Effector memory CD8-positive, alpha-beta T cell (primary cell): ENCODE measurements around the gene PDXDC1.
"Not testable (repeated sequence)": the region's sequence is repeated elsewhere in the genome, so short reads cannot be mapped to it uniquely, and the experiment has no call there.

ENCODE experiments used
- ATAC-seq: fragments of 150-1000 bp; cut with Tn5 transposase; replicated peaks from 2 replicates; pipeline ENCODE4 v1.10.0; 2021; ENCODE audit warnings: mild to moderate bottlenecking, moderate library complexity
- DNase-seq, 3 experiments: peaks; one replicate each; pipeline ENCODE4 v3.0.0; 2021
- H3K27ac Mint-ChIP-seq, 2 donors: one replicate each; pipeline ENCODE4 v1.8.0; 2022; ENCODE audit warnings: mild to moderate bottlenecking in 2 of 2, mixed read lengths in 2 of 2, moderate library complexity in 2 of 2
- H3K27me3 Mint-ChIP-seq, 2 donors: one replicate each; pipeline ENCODE4 v1.8.0; 2022; ENCODE audit warnings: mixed read lengths in 2 of 2
- H3K36me3 Mint-ChIP-seq: one replicate; pipeline ENCODE4 v1.8.0; 2022; ENCODE audit warnings: mild to moderate bottlenecking, moderate library complexity, mixed read lengths; ENCODE audit not compliant: insufficient read depth
- H3K4me1 Mint-ChIP-seq, 2 donors: one replicate each; pipeline ENCODE4 v1.8.0; 2022; ENCODE audit warnings: low read depth in 2 of 2, mixed read lengths in 2 of 2
- H3K4me3 Mint-ChIP-seq, 2 donors: one replicate each; pipeline ENCODE4 v1.8.0; 2022; ENCODE audit warnings: mild to moderate bottlenecking in 2 of 2, mixed read lengths in 2 of 2, moderate library complexity in 2 of 2
- H3K9me3 Mint-ChIP-seq, 2 donors: one replicate each; pipeline ENCODE4 v1.8.0; 2022; ENCODE audit warnings: mixed read lengths in 2 of 2

The PDXDC1 gene

GRCh38 chr16:15140444-15141365, 165.9 kb downstream of the PDXDC1 start:
- H3K4me3 Mint-ChIP-seq, H3K9me3 Mint-ChIP-seq, DNase-seq, H3K27me3 Mint-ChIP-seq, H3K4me1 Mint-ChIP-seq, ATAC-seq, H3K36me3 Mint-ChIP-seq: not testable (repeated sequence)
- H3K27ac Mint-ChIP-seq, result peak overlapping the region in 1 of 2 donors; percentile 16

GRCh38 chr16:15141586-15141985, 166.8 kb downstream of the PDXDC1 start:
- Mint-ChIP-seq H3K9me3 (no peaks in the 10 kb centered on the region), H3K27ac (no peak overlapping the region), H3K27me3 (no peaks in the 10 kb centered on the region), H3K4me1 (peaks cover 0 to 8% of the 10 kb centered on the region in 2 donors), H3K4me3 (no peak overlapping the region), H3K36me3 (no peaks in the 10 kb centered on the region)
- DNase-seq (no peak), ATAC-seq (no peak)

- not testable (repeated sequence) for H3K4me3 Mint-ChIP-seq, ATAC-seq, H3K4me1 Mint-ChIP-seq, DNase-seq, H3K36me3 Mint-ChIP-seq, H3K9me3 Mint-ChIP-seq, H3K27ac Mint-ChIP-seq, H3K27me3 Mint-ChIP-seq
Measured at GRCh38 chr16:15142107-15142890, 167.5 kb downstream of the PDXDC1 start.

- not testable (repeated sequence) for DNase-seq, H3K9me3 Mint-ChIP-seq, H3K27me3 Mint-ChIP-seq, ATAC-seq, H3K4me3 Mint-ChIP-seq, H3K36me3 Mint-ChIP-seq, H3K27ac Mint-ChIP-seq, H3K4me1 Mint-ChIP-seq
Measured at GRCh38 chr16:15142891-15143600, 168.2 kb downstream of the PDXDC1 start.

- H3K36me3 Mint-ChIP-seq, H3K4me3 Mint-ChIP-seq: not testable (repeated sequence)
Measured at GRCh38 chr16:15143601-15144091, 168.8 kb downstream of the PDXDC1 start.

GRCh38 chr16:15144092-15144631, 169.3 kb downstream of the PDXDC1 start:
- not testable (repeated sequence) for H3K36me3 Mint-ChIP-seq, H3K4me1 Mint-ChIP-seq, H3K4me3 Mint-ChIP-seq, H3K9me3 Mint-ChIP-seq, H3K27me3 Mint-ChIP-seq, ATAC-seq, H3K27ac Mint-ChIP-seq, DNase-seq

More at GRCh38 chr16:15143601-15144091, 168.8 kb downstream of the PDXDC1 start:
- H3K27me3 Mint-ChIP-seq, H3K9me3 Mint-ChIP-seq, H3K27ac Mint-ChIP-seq, ATAC-seq, DNase-seq, H3K4me1 Mint-ChIP-seq: not testable (repeated sequence)

GRCh38 chr16:15144781-15145417, 170.1 kb downstream of the PDXDC1 start:
- H3K36me3 Mint-ChIP-seq, DNase-seq, H3K9me3 Mint-ChIP-seq, H3K4me3 Mint-ChIP-seq, H3K4me1 Mint-ChIP-seq, ATAC-seq, H3K27ac Mint-ChIP-seq, H3K27me3 Mint-ChIP-seq: not testable (repeated sequence)

- not testable (repeated sequence) for H3K4me3 Mint-ChIP-seq, H3K9me3 Mint-ChIP-seq, H3K27ac Mint-ChIP-seq
Measured at GRCh38 chr16:15145418-15146263, 170.8 kb downstream of the PDXDC1 start.

GRCh38 chr16:15146264-15146662, 171.4 kb downstream of the PDXDC1 start:
- not testable (repeated sequence) for ATAC-seq, H3K27ac Mint-ChIP-seq, H3K9me3 Mint-ChIP-seq, DNase-seq, H3K4me1 Mint-ChIP-seq, H3K36me3 Mint-ChIP-seq, H3K27me3 Mint-ChIP-seq, H3K4me3 Mint-ChIP-seq

More at GRCh38 chr16:15145418-15146263, 170.8 kb downstream of the PDXDC1 start:
- H3K4me1 Mint-ChIP-seq, H3K36me3 Mint-ChIP-seq, ATAC-seq, H3K27me3 Mint-ChIP-seq, DNase-seq: not testable (repeated sequence)

GRCh38 chr16:15148831-15149230, 174.0 kb downstream of the PDXDC1 start:
- H3K36me3 Mint-ChIP-seq, H3K9me3 Mint-ChIP-seq: not testable (repeated sequence)

GRCh38 chr16:15149260-15149659, 174.4 kb downstream of the PDXDC1 start:
- H3K4me3 Mint-ChIP-seq, ATAC-seq, DNase-seq, H3K27me3 Mint-ChIP-seq, H3K4me1 Mint-ChIP-seq, H3K27ac Mint-ChIP-seq, H3K9me3 Mint-ChIP-seq, H3K36me3 Mint-ChIP-seq: not testable (repeated sequence)

More at GRCh38 chr16:15148831-15149230, 174.0 kb downstream of the PDXDC1 start:
- H3K27ac Mint-ChIP-seq, DNase-seq, H3K4me1 Mint-ChIP-seq, H3K4me3 Mint-ChIP-seq, ATAC-seq, H3K27me3 Mint-ChIP-seq: not testable (repeated sequence)

- H3K4me3 Mint-ChIP-seq, result peak overlapping the region; percentile 44 to 54
- not testable (repeated sequence) for H3K27ac Mint-ChIP-seq, DNase-seq, H3K27me3 Mint-ChIP-seq, H3K9me3 Mint-ChIP-seq, ATAC-seq, H3K36me3 Mint-ChIP-seq, H3K4me1 Mint-ChIP-seq
Measured at GRCh38 chr16:15154005-15154404, 179.2 kb downstream of the PDXDC1 start.
